Central memory CD8-positive, alpha-beta T cell (primary cell): ENCODE data around the gene GARNL3.

Experiments used
- ATAC-seq: fragments of 150-1000 bp; cut with Tn5 transposase; replicated peaks from 2 replicates; pipeline ENCODE4 v1.10.0; 2022; ENCODE audit warnings: mild to moderate bottlenecking, moderate FRiP score, moderate number of reproducible peaks; ENCODE audit not compliant: poor library complexity, severe bottlenecking; ENCODE audit errors: extremely low read depth
- DNase-seq, 2 donors: peaks; one replicate each; pipeline ENCODE4 v3.0.0; 2021; ENCODE audit warnings: low spot score in 2 of 2
- H3K27ac Mint-ChIP-seq: one replicate; pipeline ENCODE4 v1.8.0; 2022; ENCODE audit warnings: low read depth, mild to moderate bottlenecking, moderate library complexity, mixed read lengths
- H3K27me3 Mint-ChIP-seq: one replicate; pipeline ENCODE4 v1.8.0; 2022; ENCODE audit warnings: mixed read lengths
- H3K36me3 Mint-ChIP-seq: one replicate; pipeline ENCODE4 v1.8.0; 2022; ENCODE audit warnings: mild to moderate bottlenecking, moderate library complexity, mixed read lengths; ENCODE audit not compliant: insufficient read depth
- H3K4me1 Mint-ChIP-seq: one replicate; pipeline ENCODE4 v1.8.0; 2022; ENCODE audit warnings: mixed read lengths
- H3K4me3 Mint-ChIP-seq: one replicate; pipeline ENCODE4 v1.8.0; 2022; ENCODE audit warnings: mild to moderate bottlenecking, moderate library complexity, mixed read lengths
- H3K9me3 Mint-ChIP-seq: one replicate; pipeline ENCODE4 v1.8.0; 2022; ENCODE audit warnings: mixed read lengths

GARNL3 gene

DNA sequence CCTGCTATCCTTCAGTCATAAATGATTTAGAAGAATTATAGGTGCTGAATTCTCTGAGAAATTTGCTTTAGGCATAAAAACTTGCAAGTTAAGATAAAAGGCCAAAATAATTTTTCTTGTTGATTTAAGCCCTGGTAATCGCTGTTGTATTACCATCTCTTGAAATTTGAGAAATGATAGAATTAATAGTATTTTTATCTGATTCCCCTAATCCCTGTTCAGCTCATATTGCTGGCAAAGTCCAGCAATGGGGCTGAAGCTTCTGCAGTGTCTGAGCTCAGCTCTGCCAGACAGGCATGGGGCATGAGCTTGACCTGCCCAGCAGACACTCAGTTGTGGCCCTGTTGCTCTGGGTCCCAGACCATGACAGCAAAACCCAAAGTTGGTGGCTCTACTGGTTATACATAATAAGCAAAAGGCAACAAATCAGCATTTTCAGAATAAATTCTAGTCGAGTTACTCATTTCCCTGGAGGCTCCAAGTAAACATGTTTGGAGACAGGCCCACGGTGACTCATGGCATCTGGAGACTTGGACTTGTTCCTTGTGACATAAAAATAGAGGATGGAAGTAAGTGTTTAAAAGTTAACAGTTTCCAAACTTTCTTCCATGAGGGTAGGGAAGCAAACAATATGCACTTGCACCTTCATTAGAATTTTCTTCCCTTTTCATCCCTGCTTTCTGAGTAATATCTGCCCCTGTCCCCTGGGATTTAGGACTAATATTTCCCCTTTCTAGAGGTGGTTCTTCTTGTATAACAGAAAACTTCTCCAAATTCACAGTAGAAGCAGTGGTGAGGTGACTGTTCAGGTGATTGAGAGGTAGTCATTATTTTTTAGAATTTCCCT is 72.2 kb downstream of the GARNL3 start:
- H3K27ac Mint-ChIP-seq = no peak overlapping the region
- ATAC-seq = no peak
- no peaks in the 10 kb centered on the region for H3K9me3 Mint-ChIP-seq
- no peak for DNase-seq
- no peak overlapping the region for H3K4me3 Mint-ChIP-seq
- H3K27me3 Mint-ChIP-seq = no peaks in the 10 kb centered on the region
- no peaks in the 10 kb centered on the region for H3K36me3 Mint-ChIP-seq
- no peaks in the 10 kb centered on the region for H3K4me1 Mint-ChIP-seq

DNA sequence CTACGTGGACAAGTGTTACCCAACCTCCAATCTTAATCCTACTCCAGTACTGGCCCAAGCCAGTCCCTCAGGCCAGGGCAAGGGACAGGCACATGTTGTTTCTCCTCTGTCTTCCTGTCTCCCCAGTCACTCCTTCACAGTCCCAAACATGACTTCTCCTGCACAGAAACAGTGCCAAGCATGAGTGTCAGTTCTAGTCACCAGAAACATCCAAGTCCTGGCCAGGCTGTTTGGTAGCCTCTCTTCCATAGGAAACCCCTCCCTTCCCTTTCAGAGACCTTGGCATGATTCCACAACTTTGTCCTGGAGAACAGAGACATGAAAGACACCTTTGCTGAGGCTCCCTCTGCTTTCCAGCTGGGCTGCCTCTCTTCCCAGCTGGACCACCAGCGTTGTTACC is 76.1 kb downstream of the GARNL3 start:
- DNase-seq = no peak
- Mint-ChIP-seq H3K9me3 (no peaks in the 10 kb centered on the region), H3K27ac (no peak overlapping the region), H3K36me3 (no peaks in the 10 kb centered on the region), H3K4me3 (no peak overlapping the region), H3K27me3 (no peaks in the 10 kb centered on the region), H3K4me1 (no peaks in the 10 kb centered on the region)
- ATAC-seq = no peak

DNA sequence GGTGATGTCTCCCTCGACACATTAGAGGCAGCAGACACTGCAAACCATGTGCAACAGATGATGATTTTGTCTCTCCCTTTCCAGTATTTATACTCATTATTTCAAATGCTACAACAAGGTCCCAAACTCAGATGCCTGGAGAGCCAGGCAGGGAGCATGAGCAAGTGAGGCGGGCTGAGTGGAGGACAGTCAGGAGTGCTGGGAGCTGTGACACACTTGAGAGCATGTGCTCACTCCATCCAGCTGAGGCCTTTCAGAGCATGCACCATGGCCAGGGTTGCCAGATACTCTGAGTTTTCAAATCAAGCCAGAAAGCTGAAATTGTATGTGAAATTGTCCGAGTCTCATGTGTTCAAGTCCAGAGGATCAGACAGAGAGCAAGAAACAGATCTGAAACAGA is 76.6 kb downstream of the GARNL3 start:
- Mint-ChIP-seq H3K27me3 (no peaks in the 10 kb centered on the region), H3K27ac (no peak overlapping the region), H3K4me3 (no peak overlapping the region), H3K9me3 (no peaks in the 10 kb centered on the region), H3K4me1 (no peaks in the 10 kb centered on the region), H3K36me3 (no peaks in the 10 kb centered on the region)
- no peak for DNase-seq
- ATAC-seq = no peak

DNA sequence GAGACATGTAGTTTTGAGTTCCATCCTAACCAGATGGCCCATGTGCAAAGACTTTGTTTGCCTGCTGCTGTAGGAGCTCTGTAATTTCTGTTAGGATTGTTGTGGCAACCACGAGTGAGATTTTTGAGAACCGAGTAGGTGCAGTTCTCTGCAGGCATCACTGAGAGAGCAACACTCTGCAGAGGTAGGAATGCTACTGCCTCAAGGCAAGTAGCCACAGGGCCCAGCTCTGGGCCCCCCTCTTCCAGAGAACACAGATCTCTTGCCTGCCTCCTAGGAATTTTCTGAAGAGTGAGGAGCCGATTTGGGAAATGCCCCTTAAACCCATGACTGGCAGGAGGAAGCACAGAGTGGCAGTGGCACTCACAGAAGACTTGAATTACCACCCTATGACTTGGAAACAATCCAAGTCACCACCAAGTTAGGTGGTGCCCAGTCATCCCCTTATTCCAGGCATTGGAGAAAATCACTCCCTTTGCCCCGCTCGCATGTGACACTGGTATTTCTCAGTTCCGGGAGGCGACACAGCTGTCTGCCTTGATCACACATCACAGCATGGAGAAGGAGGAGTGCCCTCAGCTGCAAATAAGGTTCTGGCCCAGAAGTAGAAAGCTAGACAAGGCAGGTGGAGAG is 79.9 kb downstream of the GARNL3 start:
- Mint-ChIP-seq H3K36me3 (no peaks in the 10 kb centered on the region), H3K9me3 (no peaks in the 10 kb centered on the region), H3K27me3 (no peaks in the 10 kb centered on the region), H3K4me3 (no peak overlapping the region), H3K27ac (no peak overlapping the region), H3K4me1 (no peaks in the 10 kb centered on the region)
- no peak for DNase-seq
- no peak for ATAC-seq

DNA sequence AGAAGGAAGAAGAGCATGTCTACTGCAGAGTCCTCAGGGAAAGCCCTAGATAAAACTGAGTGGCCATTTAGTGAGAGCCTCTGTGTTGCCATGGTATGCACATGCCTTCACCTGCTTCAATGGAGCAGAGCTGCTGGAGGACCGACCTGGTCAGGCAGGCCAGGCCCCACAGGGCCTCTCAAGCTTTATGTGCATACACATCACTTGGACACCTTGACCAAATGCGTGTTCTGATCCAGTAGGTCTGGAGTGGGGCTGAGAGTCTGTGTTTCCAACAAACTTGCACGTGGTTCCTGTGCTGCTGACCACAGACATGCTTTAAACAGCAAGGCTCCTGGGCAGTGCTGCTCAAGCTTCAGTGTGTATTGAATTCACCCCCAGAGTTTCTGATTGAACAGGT is 81.0 kb downstream of the GARNL3 start:
- no peak for ATAC-seq
- H3K4me1 Mint-ChIP-seq = no peaks in the 10 kb centered on the region
- no peak for DNase-seq
- no peaks in the 10 kb centered on the region for H3K9me3 Mint-ChIP-seq
- no peaks in the 10 kb centered on the region for H3K27me3 Mint-ChIP-seq
- H3K4me3 Mint-ChIP-seq = no peak overlapping the region
- no peaks in the 10 kb centered on the region for H3K36me3 Mint-ChIP-seq
- no peak overlapping the region for H3K27ac Mint-ChIP-seq

DNA sequence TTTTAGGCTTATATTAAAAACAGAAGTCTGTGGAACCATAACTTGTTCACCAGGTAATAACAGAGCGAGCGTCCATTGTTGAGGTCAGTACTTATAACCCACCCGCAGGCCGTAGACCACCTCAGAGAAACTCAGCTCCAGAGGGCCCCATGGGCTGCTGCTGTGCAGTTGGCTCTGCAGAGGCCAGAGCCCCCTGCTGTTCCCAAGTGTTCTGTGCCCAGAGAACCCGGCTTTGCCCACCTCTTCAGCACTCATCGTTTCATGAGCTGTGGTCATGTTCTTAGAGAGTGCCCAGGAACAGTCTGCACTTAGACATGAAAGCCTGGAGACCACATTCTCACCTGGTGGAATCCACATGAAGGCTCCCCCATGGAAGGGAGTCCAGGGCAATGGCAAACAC is 82.0 kb downstream of the GARNL3 start:
- Mint-ChIP-seq H3K4me3 (no peak overlapping the region), H3K27ac (no peak overlapping the region), H3K4me1 (no peaks in the 10 kb centered on the region), H3K36me3 (no peaks in the 10 kb centered on the region), H3K9me3 (no peaks in the 10 kb centered on the region), H3K27me3 (no peaks in the 10 kb centered on the region)
- DNase-seq (no peak), ATAC-seq (no peak)

DNA sequence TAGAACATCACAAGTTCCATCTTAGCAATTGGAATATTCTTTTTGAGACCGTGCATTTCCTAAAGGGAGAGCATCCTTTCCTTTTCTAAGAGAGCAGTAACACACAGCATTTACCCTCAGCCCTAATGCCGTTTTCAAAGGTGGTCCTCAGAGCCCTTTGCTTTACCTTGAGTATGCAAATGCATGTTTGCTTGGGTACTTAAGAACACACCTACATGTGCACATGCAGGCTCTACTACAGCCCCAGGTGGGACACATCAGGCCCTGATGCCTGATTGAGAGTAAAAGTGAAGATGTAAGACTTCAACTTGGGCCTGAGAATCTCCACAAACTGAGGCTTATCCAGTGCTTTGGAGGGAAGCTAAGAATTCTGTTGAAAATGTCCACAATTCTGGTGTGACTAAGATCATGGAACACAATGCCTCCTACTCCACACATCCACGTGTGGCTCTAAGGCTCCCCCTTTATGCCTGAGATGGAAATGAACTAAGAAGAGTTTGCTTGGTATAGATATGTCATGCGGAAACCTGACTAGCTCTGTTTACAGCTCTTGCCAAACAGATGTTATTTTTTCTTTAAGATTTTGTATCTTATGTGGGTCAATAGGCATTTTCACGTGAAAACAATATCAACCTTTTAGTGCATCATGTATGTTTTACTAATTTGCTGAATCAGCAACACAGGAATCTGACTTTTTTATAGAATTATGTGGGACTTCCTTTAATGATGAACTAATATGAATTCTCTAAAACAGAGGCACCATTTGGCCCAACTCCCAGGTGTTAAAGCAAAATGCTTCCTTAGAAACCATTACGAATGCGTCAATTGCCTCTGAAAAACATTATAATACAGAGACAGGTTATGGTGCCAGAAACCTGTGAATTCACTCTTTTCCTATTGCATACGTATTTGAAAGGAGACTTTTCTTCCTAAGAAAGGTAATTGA is 83.5 kb downstream of the GARNL3 start:
- Mint-ChIP-seq H3K4me1 (no peaks in the 10 kb centered on the region), H3K27me3 (no peaks in the 10 kb centered on the region), H3K36me3 (no peaks in the 10 kb centered on the region), H3K4me3 (no peak overlapping the region), H3K9me3 (no peaks in the 10 kb centered on the region), H3K27ac (no peak overlapping the region)
- no peak for ATAC-seq
- DNase-seq = no peak

DNA sequence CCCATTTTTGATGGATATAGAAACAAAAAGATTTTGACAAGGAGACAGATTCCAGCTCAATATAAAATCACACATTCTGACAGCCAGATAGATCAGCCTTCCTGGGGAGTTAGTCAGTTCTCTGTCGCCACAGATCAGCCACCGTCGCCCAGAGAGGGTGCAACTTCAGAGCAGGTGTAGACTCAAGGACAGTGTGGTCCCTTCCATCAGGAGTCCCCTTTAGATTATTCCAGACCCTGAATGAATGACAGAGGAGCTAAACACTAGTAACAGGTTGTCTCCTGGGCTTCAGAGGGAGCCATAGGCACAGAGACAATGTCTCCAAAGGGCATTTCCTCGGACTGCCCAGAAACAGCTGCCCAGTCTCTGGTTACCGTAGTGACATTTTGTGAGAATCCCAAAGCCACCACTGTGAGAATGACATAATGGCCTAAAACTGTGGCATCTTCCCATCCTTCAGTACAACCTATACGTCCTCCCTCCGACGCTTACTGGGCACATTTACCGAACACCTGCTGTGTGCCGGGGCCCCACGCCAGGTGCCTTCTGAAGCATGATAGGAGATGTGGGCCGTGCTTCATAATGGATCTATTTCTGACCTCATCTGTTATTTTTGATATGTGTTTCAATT is 85.0 kb downstream of the GARNL3 start:
- no peaks in the 10 kb centered on the region for H3K9me3 Mint-ChIP-seq
- no peak overlapping the region for H3K4me3 Mint-ChIP-seq
- ATAC-seq (no peak), DNase-seq (no peak)
- no peak overlapping the region for H3K27ac Mint-ChIP-seq
- no peaks in the 10 kb centered on the region for H3K36me3 Mint-ChIP-seq
- no peaks in the 10 kb centered on the region for H3K4me1 Mint-ChIP-seq
- H3K27me3 Mint-ChIP-seq = no peaks in the 10 kb centered on the region

DNA sequence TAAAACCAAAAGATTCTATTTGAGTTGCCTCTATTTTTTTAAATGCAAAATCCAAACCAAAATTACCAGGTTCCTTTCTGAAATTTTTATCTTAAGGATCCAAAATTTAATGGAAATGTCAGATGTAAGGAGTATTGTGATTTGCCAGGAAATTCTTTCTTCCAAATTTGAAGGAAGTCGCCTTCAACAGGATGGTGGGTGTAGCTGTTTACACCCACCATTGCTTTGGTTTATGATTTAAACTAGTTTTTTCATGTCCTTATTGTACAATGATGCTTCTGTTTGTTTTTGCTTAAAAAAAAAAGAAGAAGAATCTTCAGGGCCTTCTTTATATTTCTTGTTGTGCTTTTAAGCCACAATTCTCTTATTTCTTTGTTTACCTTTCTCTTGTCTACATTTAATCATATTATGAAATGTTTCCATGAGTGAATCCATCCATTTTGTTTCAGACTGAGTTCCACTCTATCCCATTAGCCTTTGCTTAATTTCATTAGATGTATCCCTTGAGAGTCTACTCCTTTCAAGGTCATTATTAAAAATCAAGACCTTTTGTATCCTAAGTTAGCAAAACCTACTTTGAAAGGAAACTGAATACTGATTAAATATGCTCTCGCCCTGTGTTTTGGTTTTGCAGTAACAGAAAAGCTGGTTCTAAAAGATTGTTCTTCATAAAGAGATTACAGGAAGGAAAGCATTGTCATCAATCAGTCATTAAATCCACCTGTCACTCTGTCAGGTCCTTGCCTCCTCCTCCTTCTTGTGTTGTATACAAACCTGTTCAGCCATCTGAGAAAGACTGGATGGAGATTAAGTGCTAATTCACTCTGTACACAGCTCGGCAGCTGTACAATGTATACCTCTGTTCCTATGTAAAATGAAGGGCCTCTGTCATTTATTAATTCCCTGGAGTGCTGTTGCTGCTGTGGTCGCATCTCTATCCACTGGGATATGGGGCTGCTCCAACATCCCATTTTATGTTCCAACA is 86.9 kb downstream of the GARNL3 start:
- ATAC-seq (no peak), DNase-seq (no peak)
- Mint-ChIP-seq H3K9me3 (no peaks in the 10 kb centered on the region), H3K27me3 (no peaks in the 10 kb centered on the region), H3K27ac (no peak overlapping the region), H3K4me3 (no peak overlapping the region), H3K36me3 (no peaks in the 10 kb centered on the region), H3K4me1 (no peaks in the 10 kb centered on the region)

DNA sequence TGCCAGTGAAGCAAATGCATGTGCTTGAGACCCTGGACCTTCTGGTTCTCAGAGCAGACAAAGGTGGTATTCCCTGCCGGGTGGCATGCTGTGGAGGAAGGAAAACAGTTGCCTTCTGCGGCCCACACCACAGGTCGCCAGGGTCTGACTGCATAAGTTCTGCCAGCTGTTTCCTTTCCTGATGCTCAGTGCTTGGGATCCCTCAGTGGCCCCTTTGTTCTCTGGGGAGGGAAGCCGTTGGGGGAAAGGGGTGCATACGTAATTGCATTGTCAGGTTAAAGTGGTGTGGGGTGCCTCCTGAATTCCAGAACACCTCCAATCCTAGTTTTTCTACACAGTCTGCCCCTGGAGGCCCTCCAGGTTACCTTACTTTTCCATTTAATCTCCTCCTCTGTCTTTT is 89.3 kb downstream of the GARNL3 start:
- H3K4me3 Mint-ChIP-seq = no peak overlapping the region
- DNase-seq (no peak), ATAC-seq (no peak)
- H3K27ac Mint-ChIP-seq = no peak overlapping the region
- H3K27me3 Mint-ChIP-seq = no peaks in the 10 kb centered on the region
- no peaks in the 10 kb centered on the region for H3K4me1 Mint-ChIP-seq
- H3K9me3 Mint-ChIP-seq = no peaks in the 10 kb centered on the region
- H3K36me3 Mint-ChIP-seq = peaks cover 2% of the 10 kb centered on the region

DNA sequence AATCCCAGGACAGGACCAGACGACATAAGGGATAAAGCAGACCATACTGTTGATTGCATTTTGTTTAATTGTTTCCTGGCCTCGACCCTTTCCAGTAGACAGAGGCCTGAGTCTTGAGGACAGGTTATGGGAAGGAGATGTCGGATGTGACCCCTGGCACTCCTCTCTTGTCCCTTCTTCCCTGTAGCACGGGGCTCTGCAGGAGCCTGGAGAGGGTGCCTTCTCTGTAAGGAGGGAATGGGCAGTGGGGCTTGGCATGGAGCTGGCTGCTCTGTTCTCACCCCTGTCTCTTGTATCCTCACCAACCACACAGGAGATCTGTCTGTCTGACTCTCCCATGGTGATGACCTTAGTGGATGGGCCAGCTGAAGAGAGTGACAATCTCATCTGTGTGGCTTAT is 92.3 kb downstream of the GARNL3 start:
- no peak for ATAC-seq
- Mint-ChIP-seq H3K27ac (no peak overlapping the region), H3K27me3 (no peaks in the 10 kb centered on the region), H3K4me3 (no peak overlapping the region), H3K9me3 (no peaks in the 10 kb centered on the region), H3K4me1 (peaks cover 7% of the 10 kb centered on the region), H3K36me3 (peaks cover 2% of the 10 kb centered on the region)
- no peak for DNase-seq
